Measurements from ENCODE around the gene WDFY2. TPM values are rescaled to one million over a fixed set of nuclear protein-coding genes. Genes with fewer than 3 reads are reported as not detected.

Gene WDFY2
- total and polyA plus RNA-seq, 2 of the 13 experiments (the other 11 are each of a cell fraction or from before 2014, with no cell fraction given) = 22.6 to 27.0 TPM

- TF ChIP-seq HHEX (CRISPR knock-in tag; IDR thresholded peaks at IDR 0.05) (peak; percentile 74; the same call in 1 of the 2 replicates), JARID2 (CRISPR knock-in tag; IDR thresholded peaks at IDR 0.05; ENCODE audit: insufficient replicate concordance) (no peak), DDIT3 (CRISPR knock-in tag; IDR thresholded peaks at IDR 0.05) (no peak), ZNF782 (CRISPR knock-in tag; IDR thresholded peaks at IDR 0.05; ENCODE audit: borderline replicate concordance) (no peak), TBP (CRISPR knock-in tag; IDR thresholded peaks at IDR 0.05) (no peak), ZNF34 (CRISPR knock-in tag; IDR thresholded peaks at IDR 0.05; ENCODE audit: borderline replicate concordance) (no peak), ZNF670 (CRISPR knock-in tag; IDR thresholded peaks at IDR 0.05; ENCODE audit: borderline replicate concordance) (no peak), HINFP (CRISPR knock-in tag; IDR thresholded peaks at IDR 0.05; ENCODE audit: low read depth) (no peak), POGK (CRISPR knock-in tag; conservative IDR thresholded peaks at IDR 0.05) (no peak), ZNF530 (CRISPR knock-in tag; IDR thresholded peaks at IDR 0.05; ENCODE audit: low read depth) (no peak), MEIS2 (CRISPR knock-in tag; IDR thresholded peaks at IDR 0.05) (peak; percentile 91), ARHGAP35 (CRISPR knock-in tag; IDR thresholded peaks at IDR 0.05; ENCODE audit: borderline replicate concordance) (no peak)
- TF ChIP-seq, protein P1, sequence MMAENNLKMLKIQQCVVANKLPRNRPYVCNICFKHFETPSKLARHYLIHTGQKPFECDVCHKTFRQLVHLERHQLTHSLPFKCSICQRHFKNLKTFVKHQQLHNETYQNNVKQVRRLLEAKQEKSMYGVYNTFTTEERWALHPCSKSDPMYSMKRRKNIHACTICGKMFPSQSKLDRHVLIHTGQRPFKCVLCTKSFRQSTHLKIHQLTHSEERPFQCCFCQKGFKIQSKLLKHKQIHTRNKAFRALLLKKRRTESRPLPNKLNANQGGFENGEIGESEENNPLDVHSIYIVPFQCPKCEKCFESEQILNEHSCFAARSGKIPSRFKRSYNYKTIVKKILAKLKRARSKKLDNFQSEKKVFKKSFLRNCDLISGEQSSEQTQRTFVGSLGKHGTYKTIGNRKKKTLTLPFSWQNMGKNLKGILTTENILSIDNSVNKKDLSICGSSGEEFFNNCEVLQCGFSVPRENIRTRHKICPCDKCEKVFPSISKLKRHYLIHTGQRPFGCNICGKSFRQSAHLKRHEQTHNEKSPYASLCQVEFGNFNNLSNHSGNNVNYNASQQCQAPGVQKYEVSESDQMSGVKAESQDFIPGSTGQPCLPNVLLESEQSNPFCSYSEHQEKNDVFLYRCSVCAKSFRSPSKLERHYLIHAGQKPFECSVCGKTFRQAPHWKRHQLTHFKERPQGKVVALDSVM (CRISPR knock-in tag; IDR thresholded peaks at IDR 0.05) = peak; percentile 58
- TF ChIP-seq, protein P2, sequence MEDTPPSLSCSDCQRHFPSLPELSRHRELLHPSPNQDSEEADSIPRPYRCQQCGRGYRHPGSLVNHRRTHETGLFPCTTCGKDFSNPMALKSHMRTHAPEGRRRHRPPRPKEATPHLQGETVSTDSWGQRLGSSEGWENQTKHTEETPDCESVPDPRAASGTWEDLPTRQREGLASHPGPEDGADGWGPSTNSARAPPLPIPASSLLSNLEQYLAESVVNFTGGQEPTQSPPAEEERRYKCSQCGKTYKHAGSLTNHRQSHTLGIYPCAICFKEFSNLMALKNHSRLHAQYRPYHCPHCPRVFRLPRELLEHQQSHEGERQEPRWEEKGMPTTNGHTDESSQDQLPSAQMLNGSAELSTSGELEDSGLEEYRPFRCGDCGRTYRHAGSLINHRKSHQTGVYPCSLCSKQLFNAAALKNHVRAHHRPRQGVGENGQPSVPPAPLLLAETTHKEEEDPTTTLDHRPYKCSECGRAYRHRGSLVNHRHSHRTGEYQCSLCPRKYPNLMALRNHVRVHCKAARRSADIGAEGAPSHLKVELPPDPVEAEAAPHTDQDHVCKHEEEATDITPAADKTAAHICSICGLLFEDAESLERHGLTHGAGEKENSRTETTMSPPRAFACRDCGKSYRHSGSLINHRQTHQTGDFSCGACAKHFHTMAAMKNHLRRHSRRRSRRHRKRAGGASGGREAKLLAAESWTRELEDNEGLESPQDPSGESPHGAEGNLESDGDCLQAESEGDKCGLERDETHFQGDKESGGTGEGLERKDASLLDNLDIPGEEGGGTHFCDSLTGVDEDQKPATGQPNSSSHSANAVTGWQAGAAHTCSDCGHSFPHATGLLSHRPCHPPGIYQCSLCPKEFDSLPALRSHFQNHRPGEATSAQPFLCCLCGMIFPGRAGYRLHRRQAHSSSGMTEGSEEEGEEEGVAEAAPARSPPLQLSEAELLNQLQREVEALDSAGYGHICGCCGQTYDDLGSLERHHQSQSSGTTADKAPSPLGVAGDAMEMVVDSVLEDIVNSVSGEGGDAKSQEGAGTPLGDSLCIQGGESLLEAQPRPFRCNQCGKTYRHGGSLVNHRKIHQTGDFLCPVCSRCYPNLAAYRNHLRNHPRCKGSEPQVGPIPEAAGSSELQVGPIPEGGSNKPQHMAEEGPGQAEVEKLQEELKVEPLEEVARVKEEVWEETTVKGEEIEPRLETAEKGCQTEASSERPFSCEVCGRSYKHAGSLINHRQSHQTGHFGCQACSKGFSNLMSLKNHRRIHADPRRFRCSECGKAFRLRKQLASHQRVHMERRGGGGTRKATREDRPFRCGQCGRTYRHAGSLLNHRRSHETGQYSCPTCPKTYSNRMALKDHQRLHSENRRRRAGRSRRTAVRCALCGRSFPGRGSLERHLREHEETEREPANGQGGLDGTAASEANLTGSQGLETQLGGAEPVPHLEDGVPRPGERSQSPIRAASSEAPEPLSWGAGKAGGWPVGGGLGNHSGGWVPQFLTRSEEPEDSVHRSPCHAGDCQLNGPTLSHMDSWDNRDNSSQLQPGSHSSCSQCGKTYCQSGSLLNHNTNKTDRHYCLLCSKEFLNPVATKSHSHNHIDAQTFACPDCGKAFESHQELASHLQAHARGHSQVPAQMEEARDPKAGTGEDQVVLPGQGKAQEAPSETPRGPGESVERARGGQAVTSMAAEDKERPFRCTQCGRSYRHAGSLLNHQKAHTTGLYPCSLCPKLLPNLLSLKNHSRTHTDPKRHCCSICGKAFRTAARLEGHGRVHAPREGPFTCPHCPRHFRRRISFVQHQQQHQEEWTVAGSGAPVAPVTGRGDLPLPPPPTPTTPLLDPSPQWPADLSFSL (CRISPR knock-in tag; IDR thresholded peaks at IDR 0.05) = no peak
Observed at GRCh38 chr13:51636349-51636890, 52.2 kb downstream of the WDFY2 start (continued).

All from HepG2 (cell line).